Lower leg skin (tissue), 4 donors: ENCODE results near the gene TMOD2. TPM values are rescaled to one million over a fixed set of nuclear protein-coding genes. Genes with fewer than 3 reads are reported as not detected.

Experiments used
- DNase-seq, 2 donors: peaks; one replicate each; pipeline ENCODE4 v3.0.0-alpha.2; 2019; ENCODE audit warnings: low spot score in 2 of 2
- H3K4me3 ChIP-seq: fragments of 200-600 bp; sonication (generic); 2 replicates; pipeline ENCODE4 v1.5.1; 2017; ENCODE audit warnings: mild to moderate bottlenecking, low read depth; ENCODE audit not compliant: poor library complexity, severe bottlenecking
- CTCF ChIP-seq, 3 donors: fragments of 450-650 bp; IDR thresholded peaks; one replicate each; pipeline ENCODE4 v1.5.1; 2016; ENCODE audit warnings: antibody characterized with exemption in 3 of 3, mild to moderate bottlenecking in 3 of 3, moderate library complexity in 2 of 3
- POLR2A ChIP-seq, 2 donors: fragments of 450-650 bp; IDR thresholded peaks; one replicate each; pipeline ENCODE4 v1.6.1; 2016 to 2017; ENCODE audit warnings: antibody characterized with exemption in 2 of 2, mild to moderate bottlenecking in 1 of 2, moderate library complexity in 1 of 2
- WGBS, 2 donors: methylation state at CpG; one replicate each; pipeline ENCODE4 v1.1.5; 2018; 5-methylcytosine and 5-hydroxymethylcytosine counted together
- intact Hi-C: fragments of 100-400 bp; cut with DNase I; formaldehyde crosslinking; loops from one replicate; pipeline ENCODE4 v1.15.0; 2023; ENCODE audit warnings: low total_unique reads
- total RNA-seq, 4 donors: library from RNA; depleted of rRNA; stranded (reverse); fragments of >200 nt; gene quantifications; one replicate each; pipeline ENCODE4 v1.1.0, GENCODE V29; 2016

The TMOD2 gene
- total RNA-seq, 4 donors from 2014 or later = 6.6 to 9.3 (median 7.5) TPM

- 36 to 41% methylated on average over 5 of the region's 5 CpGs for WGBS, 2 donors
- peak in 1 of 2 donors; percentile 25 for DNase-seq
- intact Hi-C loops = loop anchor here (1.0 kb wide), 1 partner anchor 36 kb away; no protein-coding TSS in a partner anchor
- TF ChIP-seq CTCF (IDR thresholded peaks at IDR 0.05) (no peak), POLR2A (IDR thresholded peaks at IDR 0.05) (no peak)
- H3K4me3 ChIP-seq = no peak overlapping the region
These were observed 19.7 kb upstream of the TMOD2 start for GRCh38 chr15:51731549-51732267.

- TF ChIP-seq CTCF (IDR thresholded peaks at IDR 0.05) (no peak), POLR2A (IDR thresholded peaks at IDR 0.05) (no peak)
- H3K4me3 ChIP-seq = no peak overlapping the region
- WGBS, 2 donors = 80 to 83% methylated on average over 2 of the region's 2 CpGs
- DNase-seq = no peak
- intact Hi-C loops = no loop called here
These were observed 18.8 kb upstream of the TMOD2 start for GRCh38 chr15:51732646-51733045.

GRCh38 chr15:51735228-51736010 is 16.0 kb upstream of the TMOD2 start:
- TF ChIP-seq POLR2A (IDR thresholded peaks at IDR 0.05) = no peak
- no peak for TF ChIP-seq CTCF (IDR thresholded peaks at IDR 0.05)
- H3K4me3 ChIP-seq = no peak overlapping the region
- no peak for DNase-seq
- intact Hi-C loops = no loop called here
- WGBS, 2 donors = 70 to 72% methylated on average over 5 of the region's 5 CpGs

- no peak overlapping the region for H3K4me3 ChIP-seq
- DNase-seq = no peak
- intact Hi-C loops = no loop called here
- 60 to 68% methylated on average over 3 of the region's 3 CpGs for WGBS, 2 donors
- TF ChIP-seq CTCF (IDR thresholded peaks at IDR 0.05) (no peak), POLR2A (IDR thresholded peaks at IDR 0.05) (no peak)
These were observed 15.3 kb upstream of the TMOD2 start for GRCh38 chr15:51736069-51736468.

- TF ChIP-seq POLR2A (IDR thresholded peaks at IDR 0.05) (no peak), CTCF (IDR thresholded peaks at IDR 0.05) (no peak)
- peak overlapping the region; percentile 73 for H3K4me3 ChIP-seq
- intact Hi-C loops = no loop called here
- 6% methylated on average over 13 of the region's 69 CpGs for WGBS, 2 donors
- peak; percentile 34 to 88 for DNase-seq
These were observed 14.5 kb upstream of the TMOD2 start for GRCh38 chr15:51736751-51737521.
